Transverse colon (tissue), 4 donors: ENCODE measurements around the gene ACVR1B.

Experiments
- EP300 ChIP-seq: sonication (generic); formaldehyde crosslinking; IDR thresholded peaks from one replicate; pipeline ENCODE4 v1.6.1; 2017; ENCODE audit warnings: antibody characterized with exemption, low read depth
- POLR2A ChIP-seq: fragments of 450-650 bp; IDR thresholded peaks from one replicate; pipeline ENCODE4 v1.6.1; 2016; ENCODE audit warnings: antibody characterized with exemption, mild to moderate bottlenecking, moderate library complexity
- POLR2AphosphoS5 ChIP-seq, 3 donors: sonication (generic); formaldehyde crosslinking; IDR thresholded peaks; one replicate each; pipeline ENCODE4 v1.6.1; 2016; ENCODE audit warnings: antibody characterized with exemption in 3 of 3
- TF ChIP-seq, protein P1 (sequence below), 5 experiments: fragments of 200-600 bp in 3 of 5; fragments of 450-650 bp in 2 of 5; sonication (generic) in 3 of 5; IDR thresholded peaks; 1 replicate in 2 of 5; 2 replicates in 3 of 5; pipeline ENCODE4 v1.5.1; 2016 to 2017; ENCODE audit warnings: antibody characterized with exemption in 5 of 5, inconsistent platforms in 3 of 5, mild to moderate bottlenecking in 2 of 5, moderate library complexity in 1 of 5

DNA sequence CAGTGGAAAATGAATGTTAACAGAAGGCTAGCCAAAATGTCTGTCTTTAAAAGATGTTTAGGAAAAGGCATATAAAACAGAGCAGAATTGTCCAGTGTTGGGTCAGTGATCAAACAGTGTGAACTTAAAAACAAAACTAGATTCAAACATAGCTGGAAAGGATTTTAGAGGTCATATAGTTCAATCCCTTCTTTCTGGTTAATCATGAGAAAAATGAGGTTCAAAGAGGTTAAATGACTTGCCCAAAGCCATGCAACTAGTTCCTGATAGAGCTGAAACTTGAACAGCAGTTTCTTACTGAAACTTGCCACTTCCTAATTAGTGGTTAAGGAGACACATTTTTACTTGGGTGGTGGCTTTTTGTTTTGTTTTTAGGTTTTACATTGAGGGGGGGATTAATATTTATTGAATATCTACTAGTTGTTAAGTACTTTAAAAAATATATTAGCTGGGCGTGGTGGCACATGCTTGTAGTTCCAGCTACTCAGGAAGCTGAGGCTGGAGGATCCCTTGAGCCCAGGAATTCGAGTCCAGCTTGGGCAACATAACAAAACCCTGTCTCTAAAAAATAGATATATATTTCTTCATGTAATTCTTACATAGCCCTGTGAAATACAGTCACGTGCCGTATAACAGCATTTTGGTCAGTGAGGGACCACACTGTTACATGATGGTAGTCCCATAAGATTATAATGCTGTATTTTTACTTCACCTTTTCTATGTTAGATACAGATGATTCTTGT lies 20.4 kb downstream of the ACVR1B start:
- TF ChIP-seq, protein P1, sequence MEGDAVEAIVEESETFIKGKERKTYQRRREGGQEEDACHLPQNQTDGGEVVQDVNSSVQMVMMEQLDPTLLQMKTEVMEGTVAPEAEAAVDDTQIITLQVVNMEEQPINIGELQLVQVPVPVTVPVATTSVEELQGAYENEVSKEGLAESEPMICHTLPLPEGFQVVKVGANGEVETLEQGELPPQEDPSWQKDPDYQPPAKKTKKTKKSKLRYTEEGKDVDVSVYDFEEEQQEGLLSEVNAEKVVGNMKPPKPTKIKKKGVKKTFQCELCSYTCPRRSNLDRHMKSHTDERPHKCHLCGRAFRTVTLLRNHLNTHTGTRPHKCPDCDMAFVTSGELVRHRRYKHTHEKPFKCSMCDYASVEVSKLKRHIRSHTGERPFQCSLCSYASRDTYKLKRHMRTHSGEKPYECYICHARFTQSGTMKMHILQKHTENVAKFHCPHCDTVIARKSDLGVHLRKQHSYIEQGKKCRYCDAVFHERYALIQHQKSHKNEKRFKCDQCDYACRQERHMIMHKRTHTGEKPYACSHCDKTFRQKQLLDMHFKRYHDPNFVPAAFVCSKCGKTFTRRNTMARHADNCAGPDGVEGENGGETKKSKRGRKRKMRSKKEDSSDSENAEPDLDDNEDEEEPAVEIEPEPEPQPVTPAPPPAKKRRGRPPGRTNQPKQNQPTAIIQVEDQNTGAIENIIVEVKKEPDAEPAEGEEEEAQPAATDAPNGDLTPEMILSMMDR (IDR thresholded peaks at IDR 0.05): no peak
- no peak for TF ChIP-seq POLR2AphosphoS5 (IDR thresholded peaks at IDR 0.05)
- TF ChIP-seq POLR2A: no peak
- no peak for TF ChIP-seq EP300
